ENCODE measurements around the gene TMEM92. TPM values are rescaled to one million over a fixed set of nuclear protein-coding genes. Genes with fewer than 3 reads are reported as not detected.

The TMEM92 gene
- total and polyA plus RNA-seq, 2 of the 13 experiments (the other 11 are each of a cell fraction or from before 2014, with no cell fraction given): 0.07 TPM; not detected in 1

DNA sequence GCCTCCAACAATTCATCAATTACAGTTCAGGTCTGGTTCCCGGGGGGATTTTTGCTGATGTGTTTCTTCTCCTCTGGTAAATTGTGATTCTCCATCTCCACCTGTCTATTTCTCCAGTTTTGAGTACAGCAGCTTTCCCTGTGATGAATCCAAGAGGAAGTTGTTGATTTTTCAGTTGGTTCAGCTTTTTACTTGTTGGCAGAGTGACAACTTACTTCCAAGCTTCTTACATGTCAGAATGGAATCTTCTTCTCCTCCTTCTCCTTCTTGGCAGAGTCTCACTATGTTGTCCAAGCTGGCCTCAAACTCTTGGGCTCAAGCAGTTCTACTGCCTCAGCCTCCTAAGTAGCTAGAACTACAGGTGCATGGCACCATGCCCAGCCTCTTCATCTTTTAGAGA lies 33.4 kb upstream of the TMEM92 start:
- TF ChIP-seq ATAD3A (CRISPR knock-in tag; IDR thresholded peaks at IDR 0.05) (no peak), ONECUT2 (CRISPR knock-in tag; IDR thresholded peaks at IDR 0.05) (no peak), ELF1 (CRISPR knock-in tag; IDR thresholded peaks at IDR 0.05) (no peak), ZNF496 (CRISPR knock-in tag; IDR thresholded peaks at IDR 0.05; ENCODE audit: insufficient replicate concordance) (no peak), PHB2 (IDR thresholded peaks at IDR 0.05; ENCODE audit: partially characterized antibody) (no peak), ZNF615 (CRISPR knock-in tag; IDR thresholded peaks at IDR 0.05; ENCODE audit: borderline replicate concordance) (no peak), JUNB (CRISPR knock-in tag; IDR thresholded peaks at IDR 0.05; ENCODE audit: borderline replicate concordance) (no peak), KAT7 (CRISPR knock-in tag; IDR thresholded peaks at IDR 0.05; ENCODE audit: borderline replicate concordance) (no peak), KDM6A (CRISPR knock-in tag; IDR thresholded peaks at IDR 0.05; ENCODE audit: low read depth) (no peak), ZNF274 (CRISPR knock-in tag; IDR thresholded peaks at IDR 0.05) (no peak), PHF21A (CRISPR knock-in tag; IDR thresholded peaks at IDR 0.05) (no peak), MYC (CRISPR knock-in tag; IDR thresholded peaks at IDR 0.05; ENCODE audit: borderline replicate concordance) (no peak), KDM5A (IDR thresholded peaks at IDR 0.05; ENCODE audit: borderline replicate concordance, low read length) (no peak), ZNF234 (CRISPR knock-in tag; conservative IDR thresholded peaks at IDR 0.05) (no peak)
- TF ChIP-seq, protein P1, sequence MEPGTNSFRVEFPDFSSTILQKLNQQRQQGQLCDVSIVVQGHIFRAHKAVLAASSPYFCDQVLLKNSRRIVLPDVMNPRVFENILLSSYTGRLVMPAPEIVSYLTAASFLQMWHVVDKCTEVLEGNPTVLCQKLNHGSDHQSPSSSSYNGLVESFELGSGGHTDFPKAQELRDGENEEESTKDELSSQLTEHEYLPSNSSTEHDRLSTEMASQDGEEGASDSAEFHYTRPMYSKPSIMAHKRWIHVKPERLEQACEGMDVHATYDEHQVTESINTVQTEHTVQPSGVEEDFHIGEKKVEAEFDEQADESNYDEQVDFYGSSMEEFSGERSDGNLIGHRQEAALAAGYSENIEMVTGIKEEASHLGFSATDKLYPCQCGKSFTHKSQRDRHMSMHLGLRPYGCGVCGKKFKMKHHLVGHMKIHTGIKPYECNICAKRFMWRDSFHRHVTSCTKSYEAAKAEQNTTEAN (CRISPR knock-in tag; conservative IDR thresholded peaks at IDR 0.05): no peak
- TF ChIP-seq, protein P2, sequence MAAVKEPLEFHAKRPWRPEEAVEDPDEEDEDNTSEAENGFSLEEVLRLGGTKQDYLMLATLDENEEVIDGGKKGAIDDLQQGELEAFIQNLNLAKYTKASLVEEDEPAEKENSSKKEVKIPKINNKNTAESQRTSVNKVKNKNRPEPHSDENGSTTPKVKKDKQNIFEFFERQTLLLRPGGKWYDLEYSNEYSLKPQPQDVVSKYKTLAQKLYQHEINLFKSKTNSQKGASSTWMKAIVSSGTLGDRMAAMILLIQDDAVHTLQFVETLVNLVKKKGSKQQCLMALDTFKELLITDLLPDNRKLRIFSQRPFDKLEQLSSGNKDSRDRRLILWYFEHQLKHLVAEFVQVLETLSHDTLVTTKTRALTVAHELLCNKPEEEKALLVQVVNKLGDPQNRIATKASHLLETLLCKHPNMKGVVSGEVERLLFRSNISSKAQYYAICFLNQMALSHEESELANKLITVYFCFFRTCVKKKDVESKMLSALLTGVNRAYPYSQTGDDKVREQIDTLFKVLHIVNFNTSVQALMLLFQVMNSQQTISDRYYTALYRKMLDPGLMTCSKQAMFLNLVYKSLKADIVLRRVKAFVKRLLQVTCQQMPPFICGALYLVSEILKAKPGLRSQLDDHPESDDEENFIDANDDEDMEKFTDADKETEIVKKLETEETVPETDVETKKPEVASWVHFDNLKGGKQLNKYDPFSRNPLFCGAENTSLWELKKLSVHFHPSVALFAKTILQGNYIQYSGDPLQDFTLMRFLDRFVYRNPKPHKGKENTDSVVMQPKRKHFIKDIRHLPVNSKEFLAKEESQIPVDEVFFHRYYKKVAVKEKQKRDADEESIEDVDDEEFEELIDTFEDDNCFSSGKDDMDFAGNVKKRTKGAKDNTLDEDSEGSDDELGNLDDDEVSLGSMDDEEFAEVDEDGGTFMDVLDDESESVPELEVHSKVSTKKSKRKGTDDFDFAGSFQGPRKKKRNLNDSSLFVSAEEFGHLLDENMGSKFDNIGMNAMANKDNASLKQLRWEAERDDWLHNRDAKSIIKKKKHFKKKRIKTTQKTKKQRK (IDR thresholded peaks at IDR 0.05; ENCODE audit: low read length): no peak
- TF ChIP-seq, protein P3, sequence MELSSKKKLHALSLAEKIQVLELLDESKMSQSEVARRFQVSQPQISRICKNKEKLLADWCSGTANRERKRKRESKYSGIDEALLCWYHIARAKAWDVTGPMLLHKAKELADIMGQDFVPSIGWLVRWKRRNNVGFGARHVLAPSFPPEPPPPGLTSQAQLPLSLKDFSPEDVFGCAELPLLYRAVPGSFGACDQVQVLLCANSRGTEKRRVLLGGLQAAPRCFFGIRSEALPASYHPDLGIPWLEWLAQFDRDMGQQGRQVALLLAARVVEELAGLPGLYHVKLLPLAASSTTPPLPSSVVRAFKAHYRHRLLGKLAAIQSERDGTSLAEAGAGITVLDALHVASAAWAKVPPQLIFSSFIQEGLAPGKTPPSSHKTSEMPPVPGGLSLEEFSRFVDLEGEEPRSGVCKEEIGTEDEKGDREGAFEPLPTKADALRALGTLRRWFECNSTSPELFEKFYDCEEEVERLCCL (CRISPR knock-in tag; IDR thresholded peaks at IDR 0.05; ENCODE audit: borderline replicate concordance): no peak
- TF ChIP-seq, protein P4, sequence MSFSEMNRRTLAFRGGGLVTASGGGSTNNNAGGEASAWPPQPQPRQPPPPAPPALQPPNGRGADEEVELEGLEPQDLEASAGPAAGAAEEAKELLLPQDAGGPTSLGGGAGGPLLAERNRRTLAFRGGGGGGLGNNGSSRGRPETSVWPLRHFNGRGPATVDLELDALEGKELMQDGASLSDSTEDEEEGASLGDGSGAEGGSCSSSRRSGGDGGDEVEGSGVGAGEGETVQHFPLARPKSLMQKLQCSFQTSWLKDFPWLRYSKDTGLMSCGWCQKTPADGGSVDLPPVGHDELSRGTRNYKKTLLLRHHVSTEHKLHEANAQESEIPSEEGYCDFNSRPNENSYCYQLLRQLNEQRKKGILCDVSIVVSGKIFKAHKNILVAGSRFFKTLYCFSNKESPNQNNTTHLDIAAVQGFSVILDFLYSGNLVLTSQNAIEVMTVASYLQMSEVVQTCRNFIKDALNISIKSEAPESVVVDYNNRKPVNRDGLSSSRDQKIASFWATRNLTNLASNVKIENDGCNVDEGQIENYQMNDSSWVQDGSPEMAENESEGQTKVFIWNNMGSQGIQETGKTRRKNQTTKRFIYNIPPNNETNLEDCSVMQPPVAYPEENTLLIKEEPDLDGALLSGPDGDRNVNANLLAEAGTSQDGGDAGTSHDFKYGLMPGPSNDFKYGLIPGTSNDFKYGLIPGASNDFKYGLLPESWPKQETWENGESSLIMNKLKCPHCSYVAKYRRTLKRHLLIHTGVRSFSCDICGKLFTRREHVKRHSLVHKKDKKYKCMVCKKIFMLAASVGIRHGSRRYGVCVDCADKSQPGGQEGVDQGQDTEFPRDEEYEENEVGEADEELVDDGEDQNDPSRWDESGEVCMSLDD (CRISPR knock-in tag; IDR thresholded peaks at IDR 0.05; ENCODE audit: borderline replicate concordance): no peak
- no peak overlapping the region for H3K27ac ChIP-seq (ENCODE audit: extremely low read length, insufficient read depth, low read length)
- peaks cover 0 to 8% of the 10 kb centered on the region in 2 experiments; a peak in 4 of 5 replicates for H3K27me3 ChIP-seq (ENCODE audit: control insufficient read depth in 1 of 2, insufficient read depth in 2 of 2, low read length in 2 of 2)
- 0% methylated on average over 1 of the region's 1 CpG for WGBS (ENCODE audit: low lambda C conversion rate)
- H3K4me1 ChIP-seq (ENCODE audit: insufficient read depth, low read length): no peaks in the 10 kb centered on the region
- ChIA-PET POLR2A (no interaction called here), CTCF (ENCODE audit: low intra/inter-chr PET ratio, low total read pairs) (no interaction called here)
- no peak overlapping the region for H3K4me3 ChIP-seq (replicated peaks in 1 of 3; ENCODE audit: insufficient read depth in 1 of 3, low read depth in 2 of 3, low read length in 3 of 3)
- H2AFZ ChIP-seq (ENCODE audit: low read length): no peak overlapping the region
- ATAC-seq: no peak
- no peaks in the 10 kb centered on the region for H4K20me1 ChIP-seq (ENCODE audit: insufficient read depth, low read length)
- no peaks in the 10 kb centered on the region for H3K79me2 ChIP-seq (ENCODE audit: insufficient read depth, low read length)
- H3K9me3 ChIP-seq (ENCODE audit: low read length): no peaks in the 10 kb centered on the region
- no peak overlapping the region for H3K4me2 ChIP-seq (ENCODE audit: low read depth, low read length)
- DNase-seq (ENCODE audit: low spot score): no peak
- intact Hi-C loops (cut with micrococcal nuclease; ENCODE audit: unreplicated experiment) (no loop called here), in situ Hi-C loops (cut with HindIII; ENCODE audit: extremely low pct_ligation_motif_present, low pct_unique_long_range_greater_than_20kb) (no loop called here)
- no TSS peak for BruUV-seq (replicated peaks)
- peak; percentile 15 for FAIRE-seq
- no peaks in the 10 kb centered on the region for H3K36me3 ChIP-seq (replicated peaks in 1 of 2; ENCODE audit: control insufficient read depth in 1 of 2, insufficient read depth in 2 of 2, low read length in 2 of 2)
- no peak overlapping the region for H3K9ac ChIP-seq (ENCODE audit: insufficient read depth, low read depth, low read length)
